ENCODE results near the gene LHFPL2. TPM values are rescaled to one million over a fixed set of nuclear protein-coding genes. Genes with fewer than 3 reads are reported as not detected.

The LHFPL2 gene
- total and polyA plus RNA-seq, 7 donors: 1.1 to 6.4 (median 3.6) TPM

DNA sequence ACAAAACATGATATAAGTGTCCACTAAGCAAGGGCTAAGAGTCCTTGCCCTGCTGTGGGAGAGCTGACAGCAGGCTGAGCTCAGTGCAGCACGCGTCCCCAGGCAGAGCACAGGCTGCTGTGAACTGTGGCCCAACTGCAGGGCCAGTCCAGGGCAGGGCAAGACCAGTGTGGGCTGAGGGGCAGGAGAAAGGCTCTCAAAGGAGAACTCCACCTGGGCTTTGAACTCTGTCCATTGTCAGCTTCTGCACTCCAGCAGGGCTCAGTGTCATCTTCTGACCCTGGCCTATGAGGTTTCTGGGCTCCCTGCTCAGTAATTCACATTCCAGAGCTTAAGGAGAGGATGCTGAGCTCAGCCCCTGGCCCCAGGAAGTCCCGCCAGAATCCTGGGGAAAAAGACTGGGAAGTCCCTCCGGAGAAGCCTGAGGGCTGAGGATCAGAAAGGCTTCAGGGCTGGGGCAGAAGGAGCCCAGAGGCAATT is 37.4 kb downstream of the LHFPL2 start:
- DNase-seq: no peak

DNA sequence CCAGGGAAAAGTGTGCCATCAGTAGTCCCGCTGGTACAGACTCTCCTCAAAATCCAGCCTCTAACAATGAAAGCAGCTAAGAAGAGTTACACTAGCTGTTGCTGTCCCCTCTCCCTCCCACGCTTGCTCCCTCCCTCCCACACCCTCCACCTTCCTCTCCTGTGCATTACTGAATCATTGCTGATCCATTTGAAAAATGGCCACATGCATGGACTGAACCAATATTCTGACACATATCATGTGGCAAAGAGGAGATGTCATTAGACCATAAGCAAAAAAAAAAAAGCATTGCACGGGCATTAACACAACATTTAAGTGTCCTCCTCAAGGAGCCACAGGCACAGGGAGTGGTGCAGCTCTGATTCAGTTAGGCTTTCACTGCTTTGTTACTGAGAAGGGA is 37.9 kb downstream of the LHFPL2 start:
- H3K4me1 ChIP-seq: no peaks in the 10 kb centered on the region
- no peak overlapping the region for H3K27ac ChIP-seq
- no peak overlapping the region for H3K4me3 ChIP-seq
- DNase-seq (no peak), ATAC-seq (no peak)
- WGBS, 3 donors: 83 to 90% (median 88%) methylated on average over 3 of the region's 3 CpGs
- H3K36me3 ChIP-seq (ENCODE audit: insufficient read depth in 1 of 2, low read depth in 1 of 2): no peaks in the 10 kb centered on the region
- TF ChIP-seq, protein P1, sequence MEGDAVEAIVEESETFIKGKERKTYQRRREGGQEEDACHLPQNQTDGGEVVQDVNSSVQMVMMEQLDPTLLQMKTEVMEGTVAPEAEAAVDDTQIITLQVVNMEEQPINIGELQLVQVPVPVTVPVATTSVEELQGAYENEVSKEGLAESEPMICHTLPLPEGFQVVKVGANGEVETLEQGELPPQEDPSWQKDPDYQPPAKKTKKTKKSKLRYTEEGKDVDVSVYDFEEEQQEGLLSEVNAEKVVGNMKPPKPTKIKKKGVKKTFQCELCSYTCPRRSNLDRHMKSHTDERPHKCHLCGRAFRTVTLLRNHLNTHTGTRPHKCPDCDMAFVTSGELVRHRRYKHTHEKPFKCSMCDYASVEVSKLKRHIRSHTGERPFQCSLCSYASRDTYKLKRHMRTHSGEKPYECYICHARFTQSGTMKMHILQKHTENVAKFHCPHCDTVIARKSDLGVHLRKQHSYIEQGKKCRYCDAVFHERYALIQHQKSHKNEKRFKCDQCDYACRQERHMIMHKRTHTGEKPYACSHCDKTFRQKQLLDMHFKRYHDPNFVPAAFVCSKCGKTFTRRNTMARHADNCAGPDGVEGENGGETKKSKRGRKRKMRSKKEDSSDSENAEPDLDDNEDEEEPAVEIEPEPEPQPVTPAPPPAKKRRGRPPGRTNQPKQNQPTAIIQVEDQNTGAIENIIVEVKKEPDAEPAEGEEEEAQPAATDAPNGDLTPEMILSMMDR (IDR thresholded peaks at IDR 0.05): no peak
- intact Hi-C loops (cut with DNase I): no loop called here
- no peaks in the 10 kb centered on the region for H3K27me3 ChIP-seq (ENCODE audit: insufficient read depth in 3 of 3, low read length in 2 of 3)
- H3K9me3 ChIP-seq: no peaks in the 10 kb centered on the region

More for the DNA sequence above, 37.4 kb downstream of the LHFPL2 start:
- no peak for ATAC-seq
- Histone ChIP-seq H3K4me1 (no peaks in the 10 kb centered on the region), H3K4me3 (no peak overlapping the region), H3K27me3 (ENCODE audit: insufficient read depth in 3 of 3, low read length in 2 of 3) (no peaks in the 10 kb centered on the region), H3K27ac (no peak overlapping the region), H3K36me3 (ENCODE audit: insufficient read depth in 1 of 2, low read depth in 1 of 2) (no peaks in the 10 kb centered on the region), H3K9me3 (no peaks in the 10 kb centered on the region)
- WGBS, 3 donors: 72 to 84% (median 76%) methylated on average over 4 of the region's 4 CpGs
- TF ChIP-seq, protein P1 (IDR thresholded peaks at IDR 0.05): no peak
- intact Hi-C loops (cut with DNase I): no loop called here

DNA sequence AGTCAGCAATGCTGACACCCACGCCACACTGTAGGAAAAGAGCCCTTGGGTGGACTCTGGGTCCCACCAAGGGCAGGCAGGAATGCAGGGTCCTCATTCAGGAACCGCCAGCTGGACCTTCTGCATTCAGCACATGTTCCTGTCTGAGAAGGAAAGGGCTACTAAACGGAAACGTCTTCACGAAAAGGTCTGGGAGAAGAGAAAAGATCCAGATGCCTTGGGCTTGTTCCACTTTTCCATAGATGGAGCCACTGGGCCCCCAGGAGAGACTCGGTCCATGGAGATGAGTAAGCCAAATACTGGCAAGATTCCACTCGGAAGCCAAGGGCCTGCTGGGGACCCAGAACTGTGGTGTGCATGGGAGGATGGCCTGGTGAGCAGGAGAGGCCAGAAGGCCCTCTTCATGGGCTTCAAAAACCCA is 38.4 kb downstream of the LHFPL2 start:
- intact Hi-C loops (cut with DNase I): no loop called here
- Histone ChIP-seq H3K27me3 (ENCODE audit: insufficient read depth in 3 of 3, low read length in 2 of 3) (no peaks in the 10 kb centered on the region), H3K4me3 (no peak overlapping the region), H3K36me3 (ENCODE audit: insufficient read depth in 1 of 2, low read depth in 1 of 2) (no peaks in the 10 kb centered on the region), H3K9me3 (no peaks in the 10 kb centered on the region), H3K27ac (no peak overlapping the region), H3K4me1 (no peaks in the 10 kb centered on the region)
- TF ChIP-seq, protein P1 (IDR thresholded peaks at IDR 0.05): no peak
- ATAC-seq: peak in 1 of 4 donors; percentile 40
- DNase-seq: no peak
- WGBS, 3 donors: 66 to 71% (median 68%) methylated on average over 7 of the region's 7 CpGs

DNA sequence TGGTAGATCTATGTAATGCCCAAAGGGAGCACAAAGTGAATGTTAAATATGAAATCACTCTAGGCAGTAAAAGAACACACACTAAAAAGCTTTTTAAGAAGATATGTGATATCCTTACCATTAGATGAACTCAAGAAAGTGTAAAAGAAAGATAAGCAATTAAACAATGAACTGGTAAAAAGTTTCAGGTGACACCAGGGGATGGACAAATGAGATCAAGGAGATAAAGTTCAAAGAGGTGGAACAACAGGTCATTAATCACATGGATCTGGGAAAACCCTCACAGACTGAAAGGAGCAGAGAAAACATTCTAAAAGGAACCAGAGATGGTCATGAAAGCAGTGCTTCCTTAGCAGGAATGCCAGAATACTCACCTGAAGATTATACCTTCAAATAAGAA is 40.7 kb downstream of the LHFPL2 start:
- intact Hi-C loops (cut with DNase I): no loop called here
- TF ChIP-seq, protein P1 (IDR thresholded peaks at IDR 0.05): no peak
- no peaks in the 10 kb centered on the region for H3K4me1 ChIP-seq
- no peak overlapping the region for H3K4me3 ChIP-seq
- DNase-seq (no peak), ATAC-seq (no peak)
- no peak overlapping the region for H3K27ac ChIP-seq
- no peaks in the 10 kb centered on the region for H3K9me3 ChIP-seq
- no peaks in the 10 kb centered on the region for H3K36me3 ChIP-seq (ENCODE audit: insufficient read depth in 1 of 2, low read depth in 1 of 2)
- H3K27me3 ChIP-seq (ENCODE audit: insufficient read depth in 3 of 3, low read length in 2 of 3): no peaks in the 10 kb centered on the region

DNA sequence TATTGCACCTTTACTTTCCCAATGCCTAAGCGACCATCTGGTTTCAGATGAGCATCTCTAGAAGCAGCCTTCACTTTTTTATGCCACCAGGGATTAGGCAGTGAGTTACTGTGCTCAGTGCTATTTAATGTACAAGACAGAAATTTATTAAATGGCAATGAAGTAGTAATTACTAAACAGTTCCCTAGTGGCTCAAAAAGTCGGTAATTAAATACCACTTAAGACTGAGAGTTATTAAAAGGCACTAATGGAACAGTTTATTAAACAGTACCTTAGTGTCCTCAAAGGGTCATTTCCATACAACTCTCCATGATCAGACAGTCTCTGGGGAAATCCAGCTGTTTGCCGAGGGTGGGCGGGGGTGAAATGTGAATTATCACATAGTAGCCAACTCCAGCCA is 42.3 kb downstream of the LHFPL2 start:
- TF ChIP-seq, protein P1 (IDR thresholded peaks at IDR 0.05): no peak
- Histone ChIP-seq H3K36me3 (ENCODE audit: insufficient read depth in 1 of 2, low read depth in 1 of 2) (no peaks in the 10 kb centered on the region), H3K9me3 (no peaks in the 10 kb centered on the region), H3K27ac (no peak overlapping the region), H3K27me3 (ENCODE audit: insufficient read depth in 3 of 3, low read length in 2 of 3) (no peaks in the 10 kb centered on the region), H3K4me1 (no peaks in the 10 kb centered on the region), H3K4me3 (no peak overlapping the region)
- WGBS, 3 donors: 53 to 63% (median 59%) methylated on average over 4 of the region's 4 CpGs
- intact Hi-C loops (cut with DNase I): no loop called here
- ATAC-seq (no peak), DNase-seq (no peak)
